Stimulated activated CD4-positive, alpha-beta T cell treated with anti-CD3 and anti-CD28 coated beads, Interleukin-15, amount 100 ng/mL, for 1 hour (primary cell): ENCODE measurements around the gene TESK2.
"Not testable (repeated sequence)": the region's sequence is repeated elsewhere in the genome, so short reads cannot be mapped to it uniquely, and the experiment has no call there.

ENCODE experiments used
- DNase-seq, 2 donors: peaks; one replicate each; pipeline ENCODE4 v3.0.0-alpha.2; 2020; ENCODE audit warnings: low read depth in 1 of 2, low spot score in 1 of 2

The TESK2 gene

GRCh38 chr1:45414746-45415145, 76.2 kb downstream of the TESK2 start:
- DNase-seq: no peak

- no peak for DNase-seq
Observed at GRCh38 chr1:45412899-45413298, 78.1 kb downstream of the TESK2 start.

- no peak for DNase-seq
Observed at GRCh38 chr1:45411510-45411899, 79.5 kb downstream of the TESK2 start.

GRCh38 chr1:45410850-45411509, 80.0 kb downstream of the TESK2 start:
- no peak for DNase-seq

GRCh38 chr1:45409276-45409675, 81.7 kb downstream of the TESK2 start:
- DNase-seq: no peak

- no peak for DNase-seq
Observed at GRCh38 chr1:45407629-45408287, 83.2 kb downstream of the TESK2 start.

- no peak for DNase-seq
Observed at GRCh38 chr1:45405636-45406035, 85.3 kb downstream of the TESK2 start.

GRCh38 chr1:45403718-45404117, 87.2 kb downstream of the TESK2 start:
- DNase-seq: no peak

- DNase-seq: no peak
Observed at GRCh38 chr1:45403298-45403697, 87.7 kb downstream of the TESK2 start.

GRCh38 chr1:45401524-45401923, 89.4 kb downstream of the TESK2 start:
- DNase-seq: no peak

- DNase-seq: no peak
Observed at GRCh38 chr1:45400049-45400448, 90.9 kb downstream of the TESK2 start.

- no peak for DNase-seq
Observed at GRCh38 chr1:45397285-45397684, 93.7 kb downstream of the TESK2 start.

GRCh38 chr1:45395582-45395981, 95.4 kb downstream of the TESK2 start:
- DNase-seq: no peak

- DNase-seq: no peak
Observed at GRCh38 chr1:45395051-45395450, 95.9 kb downstream of the TESK2 start.

GRCh38 chr1:45394342-45394741, 96.6 kb downstream of the TESK2 start:
- no peak for DNase-seq

- DNase-seq: no peak
Observed at GRCh38 chr1:45393718-45394302, 97.2 kb downstream of the TESK2 start.

- no peak for DNase-seq
Observed at GRCh38 chr1:45386219-45386618, 104.7 kb downstream of the TESK2 start.

- no peak for DNase-seq
Observed at GRCh38 chr1:45385302-45385701, 105.7 kb downstream of the TESK2 start.

- not testable (repeated sequence) for DNase-seq
Observed at GRCh38 chr1:45384213-45384612, 106.8 kb downstream of the TESK2 start.

GRCh38 chr1:45383191-45383590, 107.8 kb downstream of the TESK2 start:
- DNase-seq: no peak

GRCh38 chr1:45381243-45381642, 109.7 kb downstream of the TESK2 start:
- no peak for DNase-seq

GRCh38 chr1:45380730-45381129, 110.2 kb downstream of the TESK2 start:
- DNase-seq: no peak

- DNase-seq: no peak
Observed at GRCh38 chr1:45380125-45380524, 110.8 kb downstream of the TESK2 start.
